ENCODE data around the gene TVP23A.

- no peak for TF ChIP-seq EZH2 (optimal IDR thresholded peaks at IDR 0.05; ENCODE audit: low read depth, low read length)
- TF ChIP-seq, protein P1, sequence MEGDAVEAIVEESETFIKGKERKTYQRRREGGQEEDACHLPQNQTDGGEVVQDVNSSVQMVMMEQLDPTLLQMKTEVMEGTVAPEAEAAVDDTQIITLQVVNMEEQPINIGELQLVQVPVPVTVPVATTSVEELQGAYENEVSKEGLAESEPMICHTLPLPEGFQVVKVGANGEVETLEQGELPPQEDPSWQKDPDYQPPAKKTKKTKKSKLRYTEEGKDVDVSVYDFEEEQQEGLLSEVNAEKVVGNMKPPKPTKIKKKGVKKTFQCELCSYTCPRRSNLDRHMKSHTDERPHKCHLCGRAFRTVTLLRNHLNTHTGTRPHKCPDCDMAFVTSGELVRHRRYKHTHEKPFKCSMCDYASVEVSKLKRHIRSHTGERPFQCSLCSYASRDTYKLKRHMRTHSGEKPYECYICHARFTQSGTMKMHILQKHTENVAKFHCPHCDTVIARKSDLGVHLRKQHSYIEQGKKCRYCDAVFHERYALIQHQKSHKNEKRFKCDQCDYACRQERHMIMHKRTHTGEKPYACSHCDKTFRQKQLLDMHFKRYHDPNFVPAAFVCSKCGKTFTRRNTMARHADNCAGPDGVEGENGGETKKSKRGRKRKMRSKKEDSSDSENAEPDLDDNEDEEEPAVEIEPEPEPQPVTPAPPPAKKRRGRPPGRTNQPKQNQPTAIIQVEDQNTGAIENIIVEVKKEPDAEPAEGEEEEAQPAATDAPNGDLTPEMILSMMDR (IDR thresholded peaks at IDR 0.05; ENCODE audit: low read length): no peak
Measured at GRCh38 chr16:10763456-10763855, 55.1 kb downstream of the TVP23A start.
